Limb (tissue), 2 donors: ENCODE measurements around the gene AKR7A3.

Experiments
- DNase-seq, 2 donors: peaks; one replicate each; pipeline ENCODE4 v3.0.0-alpha.2; 2016; ENCODE audit errors: extremely low spot score in 2 of 2

Gene AKR7A3

DNA sequence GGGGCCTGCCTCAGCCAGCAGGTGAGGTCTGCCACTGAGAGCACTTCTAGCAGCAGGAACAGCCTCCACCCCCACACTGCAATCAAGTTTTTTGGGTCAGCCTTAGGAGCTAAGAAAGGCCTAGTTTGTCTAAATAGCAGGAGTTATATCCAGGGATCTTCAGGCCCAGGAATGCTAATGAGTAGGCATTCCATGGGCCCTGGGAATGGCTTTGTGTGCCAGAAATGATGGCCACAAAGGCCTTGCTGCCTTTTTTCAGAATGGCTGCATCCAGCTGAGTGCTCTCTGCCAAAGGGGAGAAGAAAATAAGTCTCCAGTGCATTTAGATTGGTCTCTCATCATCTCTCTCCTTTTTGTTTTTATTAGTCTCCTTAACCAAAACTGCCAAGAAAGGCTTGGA, 34.2 kb downstream of the AKR7A3 start:
- no peak for DNase-seq

GRCh38 chr1:19251305-19252196, 37.0 kb downstream of the AKR7A3 start, which contains the start of the genes EMC1 and MRTO4:
Gene EMC1 (minus strand): TSS chr1:19251524. CDS start chr1:19251509, 15 bp downstream.
Gene MRTO4 (plus strand): TSS chr1:19251805. CDS start chr1:19251836, 31 bp downstream.
- DNase-seq = peak; percentile 75 to 96

GRCh38 chr1:19250629-19251304, 37.8 kb downstream of the AKR7A3 start:
- DNase-seq = no peak

DNA sequence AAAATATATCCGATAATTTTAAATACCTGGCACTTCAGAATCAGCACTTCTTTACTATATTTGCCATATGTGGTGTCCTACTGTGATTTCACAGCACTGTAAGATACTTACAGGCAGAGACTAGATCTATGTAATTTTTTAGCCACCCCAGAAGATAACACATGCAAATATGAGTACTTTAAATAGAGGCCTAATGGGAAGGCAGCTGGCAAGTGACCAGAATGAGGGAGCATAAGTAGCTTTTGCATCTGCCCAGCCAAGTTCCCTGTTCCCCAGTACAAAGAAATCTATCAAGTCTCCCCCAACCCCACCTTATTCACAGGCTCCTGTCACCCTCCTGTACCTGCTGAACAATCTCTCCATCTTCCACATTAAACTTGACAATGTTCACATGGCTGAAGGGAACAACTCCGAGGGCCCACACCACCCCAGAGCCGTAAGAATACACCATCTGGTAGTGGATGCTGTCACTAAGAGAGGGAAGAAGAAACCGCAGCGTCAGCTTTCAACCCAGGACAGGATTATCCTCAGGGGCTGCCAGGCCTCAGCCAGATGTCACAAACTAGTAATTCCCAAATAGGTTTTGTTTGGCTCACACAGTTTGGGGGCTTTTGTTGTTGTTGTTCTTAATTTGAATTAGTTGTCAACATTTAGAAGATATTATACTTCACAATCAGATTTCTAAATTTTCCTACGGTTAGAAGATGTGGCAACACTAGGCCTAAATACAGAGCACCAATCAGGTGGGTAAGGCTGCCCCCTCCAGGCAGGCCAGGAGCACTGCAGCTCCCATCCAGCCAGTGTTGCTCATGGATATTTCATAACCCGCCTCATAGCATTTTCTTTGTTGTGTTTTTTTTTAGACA, 47.7 kb downstream of the AKR7A3 start:
- peak; percentile 36 to 50 for DNase-seq

DNA sequence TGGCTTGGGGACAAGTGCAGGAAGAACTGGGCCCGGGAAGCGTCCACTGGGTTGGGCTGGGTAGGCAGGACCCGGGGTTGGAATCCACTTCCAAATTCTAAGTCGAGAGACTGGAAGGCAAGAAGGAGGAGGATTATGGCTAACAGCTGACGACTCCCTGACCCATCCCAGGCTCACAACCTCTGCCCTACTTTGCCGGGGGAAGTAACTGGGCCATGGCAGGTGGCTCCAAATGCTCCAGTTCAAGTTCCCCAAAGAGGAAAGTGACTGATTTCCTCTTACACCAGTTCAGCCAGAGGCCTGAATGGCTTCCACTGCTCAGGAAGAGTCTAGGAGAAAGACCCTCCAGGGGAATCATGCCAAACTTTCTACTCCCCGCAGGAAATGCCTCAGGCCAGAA, 48.7 kb downstream of the AKR7A3 start:
- DNase-seq = no peak

DNA sequence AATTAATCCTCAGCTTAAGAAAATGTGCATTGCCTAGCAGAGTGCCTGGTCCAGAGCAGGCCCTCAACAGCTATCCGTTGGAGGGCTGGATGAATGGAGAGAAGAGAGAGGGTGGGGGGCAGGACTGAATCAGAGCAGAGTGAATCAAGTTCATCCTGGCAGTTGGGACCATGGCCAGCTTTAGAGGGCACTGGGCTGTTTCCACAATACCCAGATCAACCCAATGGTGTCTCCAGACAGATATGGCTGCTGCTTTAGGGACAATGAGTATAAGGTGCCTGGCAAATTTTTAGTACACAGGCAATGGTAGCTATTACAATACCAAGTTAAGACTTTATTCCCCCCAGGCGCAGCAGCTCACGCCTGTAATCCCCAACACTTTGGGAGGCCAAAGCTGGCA, 54.3 kb downstream of the AKR7A3 start:
- no peak for DNase-seq
